Measurements from ENCODE around the gene PRPF31.

PRPF31 gene

DNA sequence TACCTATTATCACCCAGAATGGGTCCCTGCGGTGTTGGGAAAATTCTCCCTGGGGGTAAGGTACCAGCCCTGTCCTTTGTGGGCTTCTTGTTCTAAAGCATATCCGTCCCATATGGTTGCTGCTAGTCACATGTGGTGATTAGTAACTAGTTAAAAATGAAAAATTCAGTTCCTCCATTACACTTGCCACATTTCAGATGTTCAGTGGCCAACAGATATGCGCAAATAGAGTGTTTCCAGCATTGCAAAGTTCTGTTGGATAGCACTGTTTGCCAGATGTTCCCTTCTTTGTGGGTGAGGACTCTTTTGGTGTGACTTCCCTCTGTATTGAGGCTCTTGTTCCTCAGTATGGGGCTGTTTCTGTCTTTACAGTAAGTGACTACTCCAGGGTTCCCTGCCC is 25.8 kb downstream of the PRPF31 start:
- no peak for DNase-seq (ENCODE audit: low read depth in 3 of 3)

DNA sequence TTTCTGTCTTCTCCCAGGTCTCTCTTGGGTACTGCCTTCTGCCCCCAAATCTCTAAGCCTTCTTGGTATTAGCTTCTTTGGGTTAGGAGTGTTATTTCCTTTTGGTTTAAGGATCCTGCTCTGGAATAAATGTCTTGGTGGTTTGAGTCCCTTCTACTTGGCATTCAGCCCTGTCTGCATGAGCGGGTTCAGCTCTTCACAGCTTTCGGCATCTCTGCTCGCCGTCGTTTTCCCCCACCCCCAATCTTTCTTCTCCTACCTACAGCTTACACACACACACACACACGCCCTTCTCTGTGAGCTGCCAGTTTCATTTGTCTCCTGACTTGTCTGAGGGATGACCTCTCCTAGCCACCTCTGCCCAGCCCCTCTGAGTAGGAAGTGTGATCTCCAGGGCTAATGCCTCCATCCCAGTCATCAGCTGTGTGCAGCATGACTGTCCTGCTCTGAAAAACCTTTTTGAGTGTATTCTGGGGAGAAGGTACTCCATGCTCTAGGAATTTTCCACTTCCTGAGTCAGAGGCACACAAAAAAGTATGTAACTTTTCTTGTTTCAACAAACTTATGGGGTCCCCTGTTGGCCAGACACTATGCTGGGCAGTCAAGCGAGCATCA is 26.7 kb downstream of the PRPF31 start:
- DNase-seq (ENCODE audit: low read depth in 3 of 3), result no peak

DNA sequence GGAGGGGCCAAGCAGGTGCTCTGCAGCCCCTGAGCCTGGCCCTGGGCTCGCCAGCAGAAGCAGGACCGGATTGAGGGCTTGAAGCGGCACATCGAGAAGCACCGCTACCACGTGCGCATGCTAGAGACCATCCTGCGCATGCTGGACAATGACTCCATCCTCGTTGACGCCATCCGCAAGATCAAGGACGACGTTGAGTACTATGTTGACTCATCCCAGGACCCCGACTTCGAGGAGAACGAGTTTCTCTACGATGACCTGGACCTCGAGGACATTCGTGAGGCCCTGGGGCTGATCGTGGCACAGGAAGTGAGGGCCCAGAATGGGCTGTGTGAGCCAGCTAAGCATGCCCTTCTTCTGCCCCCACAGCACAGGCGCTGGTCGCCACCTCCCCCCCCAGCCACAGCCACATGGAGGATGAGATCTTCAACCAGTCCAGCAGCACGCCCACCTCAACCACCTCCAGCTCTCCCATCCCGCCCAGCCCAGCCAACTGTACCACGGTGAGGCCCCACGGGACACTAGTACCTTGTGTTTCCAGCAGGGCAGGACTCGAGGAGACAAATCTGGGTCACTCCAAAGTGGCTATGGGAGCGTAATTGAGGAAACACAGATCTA is 30.1 kb downstream of the PRPF31 start:
- no peak for DNase-seq (ENCODE audit: low read depth in 3 of 3)

DNA sequence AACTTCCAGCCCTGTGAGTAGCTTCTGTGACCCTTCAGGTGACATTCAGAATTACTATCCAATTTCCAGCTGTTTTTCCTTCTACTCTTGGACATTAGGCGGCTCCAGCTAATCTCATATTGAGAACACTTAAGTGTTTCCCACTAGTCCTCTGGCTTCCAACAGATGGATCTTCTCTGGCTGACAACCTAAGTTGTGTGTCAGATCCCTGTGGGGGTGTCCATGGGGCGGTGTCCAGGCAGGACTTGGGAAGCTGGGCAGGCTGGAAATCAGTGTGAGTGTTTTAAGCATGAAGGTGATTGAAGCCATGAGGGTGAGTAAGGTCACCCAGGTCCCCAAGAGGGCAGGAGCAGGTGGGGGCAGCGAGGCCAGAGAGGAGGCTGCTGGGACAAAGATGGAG is 32.1 kb downstream of the PRPF31 start:
- DNase-seq (ENCODE audit: low read depth in 3 of 3), result no peak

DNA sequence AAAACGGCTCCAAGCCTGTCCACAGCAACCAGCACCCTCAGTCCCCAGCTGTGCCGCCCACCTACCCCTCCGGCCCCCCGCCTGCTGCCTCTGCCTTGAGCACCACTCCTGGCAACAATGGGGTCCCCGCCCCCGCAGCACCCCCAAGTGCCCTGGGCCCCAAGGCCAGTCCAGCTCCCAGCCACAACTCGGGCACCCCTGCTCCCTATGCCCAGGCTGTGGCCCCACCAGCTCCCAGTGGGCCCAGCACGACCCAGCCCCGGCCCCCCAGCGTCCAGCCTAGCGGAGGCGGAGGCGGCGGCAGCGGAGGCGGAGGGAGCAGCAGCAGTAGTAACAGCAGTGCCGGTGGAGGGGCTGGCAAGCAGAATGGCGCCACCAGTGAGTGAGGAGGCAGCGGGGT is 32.6 kb downstream of the PRPF31 start:
- no peak for DNase-seq (ENCODE audit: low read depth in 3 of 3)

DNA sequence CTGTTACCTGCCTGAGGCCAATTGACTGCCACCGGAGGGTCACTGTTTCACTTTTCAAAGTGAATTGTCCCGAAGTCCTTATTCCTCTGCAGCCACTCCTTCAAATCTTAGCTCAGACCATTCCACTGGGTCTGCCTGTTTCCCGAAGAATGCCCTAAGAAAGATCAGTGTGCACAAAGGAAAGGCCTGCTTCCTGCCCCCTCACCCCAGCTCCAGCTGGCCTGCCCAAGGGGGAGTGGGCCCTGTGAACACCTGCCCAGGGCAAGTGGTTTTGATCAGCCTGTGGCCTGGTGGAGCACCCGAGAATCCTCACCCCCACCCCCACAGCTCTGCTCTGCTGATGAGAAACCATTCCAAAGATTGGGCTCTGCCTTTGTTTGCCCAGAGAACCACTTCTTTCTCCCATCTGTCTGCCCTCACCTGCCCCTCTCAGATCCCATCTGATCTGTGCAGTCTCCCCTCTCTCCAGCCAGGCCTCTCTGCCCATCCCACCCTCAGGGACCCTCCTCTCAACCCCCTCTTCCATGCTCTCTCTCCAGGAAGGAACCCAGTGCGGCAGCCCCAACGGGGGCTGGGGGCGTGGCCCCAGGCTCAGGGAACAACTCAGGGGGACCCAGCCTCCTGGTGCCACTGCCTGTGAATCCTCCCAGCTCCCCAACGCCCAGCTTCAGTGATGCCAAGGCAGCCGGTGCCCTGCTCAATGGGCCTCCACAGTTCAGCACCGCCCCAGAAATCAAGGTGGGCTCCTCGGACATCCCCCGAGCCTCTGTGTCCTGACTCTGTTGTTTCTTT is 33.7 kb downstream of the PRPF31 start:
- no peak for DNase-seq (ENCODE audit: low read depth in 3 of 3)

DNA sequence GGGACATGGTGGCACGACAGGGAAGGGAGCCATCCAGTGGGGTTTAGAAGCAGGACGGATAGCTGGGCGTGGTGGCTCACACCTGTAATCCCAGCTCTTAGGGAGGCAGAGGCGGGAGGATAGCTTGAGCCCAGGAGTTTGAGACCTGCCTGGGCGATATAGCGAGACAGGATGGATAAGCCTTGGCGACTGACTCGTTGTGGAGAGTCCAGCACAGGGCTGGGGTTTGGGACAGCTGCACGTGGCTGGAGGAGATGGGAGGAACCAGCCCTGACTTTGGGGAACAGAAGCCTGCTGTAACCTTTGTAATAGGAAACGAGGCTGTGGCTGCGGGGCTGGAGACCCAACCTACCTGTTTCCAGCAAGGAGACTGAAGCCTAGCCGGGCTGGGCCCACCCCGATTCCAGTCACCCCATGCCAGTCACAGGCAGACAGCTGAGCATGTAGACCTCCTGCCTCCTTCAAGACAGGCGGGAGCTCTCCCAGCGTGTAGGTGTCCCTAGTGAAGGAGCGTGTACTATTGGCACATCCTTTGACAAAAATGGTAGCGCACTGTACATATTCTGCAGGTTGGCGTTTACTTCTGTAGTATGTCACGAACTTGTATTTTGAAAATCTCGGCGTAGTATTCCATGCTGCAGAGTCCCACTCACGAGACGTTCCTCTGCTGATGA is 35.9 kb downstream of the PRPF31 start:
- no peak for DNase-seq (ENCODE audit: low read depth in 3 of 3)

DNA sequence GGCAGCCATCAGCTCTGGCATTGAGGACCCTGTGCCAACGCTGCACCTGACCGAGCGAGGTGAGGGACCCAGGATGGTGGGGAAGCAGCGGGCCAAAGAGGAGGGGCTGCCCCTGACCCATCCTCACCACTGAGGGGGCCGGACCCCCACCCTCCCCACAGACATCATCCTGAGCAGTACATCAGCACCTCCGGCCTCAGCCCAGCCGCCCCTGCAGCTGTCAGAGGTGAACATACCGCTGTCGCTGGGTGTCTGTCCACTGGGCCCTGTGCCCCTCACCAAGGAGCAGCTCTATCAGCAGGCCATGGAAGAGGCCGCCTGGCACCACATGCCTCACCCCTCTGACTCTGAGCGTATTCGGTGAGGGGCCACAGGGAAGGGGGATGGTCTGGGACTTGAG is 36.7 kb downstream of the PRPF31 start:
- DNase-seq (ENCODE audit: low read depth in 3 of 3), result no peak

DNA sequence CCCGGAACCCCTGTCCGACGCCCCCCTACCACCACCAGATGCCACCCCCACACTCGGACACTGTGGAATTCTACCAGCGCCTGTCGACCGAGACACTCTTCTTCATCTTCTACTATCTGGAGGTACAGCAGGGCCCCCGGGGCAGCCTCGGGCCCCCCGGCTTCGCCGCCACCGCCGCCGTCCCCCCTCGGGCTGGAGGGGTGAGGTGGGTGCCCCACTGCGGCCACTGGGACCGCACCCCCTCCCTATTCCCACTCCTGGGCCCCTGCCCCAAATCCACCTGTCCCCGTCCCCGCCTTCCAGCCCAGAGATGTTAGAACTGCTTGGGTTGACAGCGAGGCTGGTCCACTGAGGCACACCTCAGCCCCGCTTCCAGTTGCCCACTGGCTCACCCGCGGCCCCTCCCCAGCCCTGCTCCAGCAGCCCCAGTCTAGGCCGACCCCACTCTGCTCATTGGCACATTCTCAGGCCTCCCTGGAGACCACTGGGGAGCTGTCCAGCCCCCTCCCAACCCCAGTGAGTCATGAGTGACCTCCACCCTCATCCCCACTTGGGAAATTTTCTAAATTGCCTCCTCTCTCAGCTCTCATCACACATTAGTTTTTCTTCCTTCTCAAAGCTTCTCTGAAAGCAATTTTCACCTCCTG is 37.4 kb downstream of the PRPF31 start:
- no peak for DNase-seq (ENCODE audit: low read depth in 3 of 3)

DNA sequence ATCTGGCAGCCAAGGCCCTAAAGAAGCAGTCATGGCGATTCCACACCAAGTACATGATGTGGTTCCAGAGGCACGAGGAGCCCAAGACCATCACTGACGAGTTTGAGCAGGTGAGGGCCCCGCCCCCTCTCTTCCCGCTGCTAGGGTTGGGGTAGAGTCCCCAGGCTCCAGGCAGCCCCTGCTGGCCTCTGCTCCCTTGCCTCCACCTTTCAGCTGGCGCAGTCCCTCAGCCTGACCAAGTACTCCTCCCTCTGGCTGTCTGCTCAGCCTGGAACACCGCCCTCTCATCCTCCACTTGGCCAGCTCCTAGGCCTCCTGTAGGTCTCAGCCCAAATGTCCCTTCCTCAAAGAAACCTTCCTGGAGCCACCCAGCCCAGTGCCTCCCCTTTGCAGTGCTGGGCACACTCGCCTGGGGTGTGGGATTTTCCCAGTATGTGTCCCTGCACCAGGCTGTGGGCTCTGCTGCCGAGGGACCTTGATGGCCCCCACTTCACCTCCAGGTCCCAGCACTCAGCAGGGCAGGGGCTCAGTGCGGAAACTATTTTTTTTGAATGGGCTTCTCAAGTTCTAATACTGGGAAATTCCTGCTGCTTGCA is 38.3 kb downstream of the PRPF31 start:
- DNase-seq (ENCODE audit: low read depth in 3 of 3), result no peak

DNA sequence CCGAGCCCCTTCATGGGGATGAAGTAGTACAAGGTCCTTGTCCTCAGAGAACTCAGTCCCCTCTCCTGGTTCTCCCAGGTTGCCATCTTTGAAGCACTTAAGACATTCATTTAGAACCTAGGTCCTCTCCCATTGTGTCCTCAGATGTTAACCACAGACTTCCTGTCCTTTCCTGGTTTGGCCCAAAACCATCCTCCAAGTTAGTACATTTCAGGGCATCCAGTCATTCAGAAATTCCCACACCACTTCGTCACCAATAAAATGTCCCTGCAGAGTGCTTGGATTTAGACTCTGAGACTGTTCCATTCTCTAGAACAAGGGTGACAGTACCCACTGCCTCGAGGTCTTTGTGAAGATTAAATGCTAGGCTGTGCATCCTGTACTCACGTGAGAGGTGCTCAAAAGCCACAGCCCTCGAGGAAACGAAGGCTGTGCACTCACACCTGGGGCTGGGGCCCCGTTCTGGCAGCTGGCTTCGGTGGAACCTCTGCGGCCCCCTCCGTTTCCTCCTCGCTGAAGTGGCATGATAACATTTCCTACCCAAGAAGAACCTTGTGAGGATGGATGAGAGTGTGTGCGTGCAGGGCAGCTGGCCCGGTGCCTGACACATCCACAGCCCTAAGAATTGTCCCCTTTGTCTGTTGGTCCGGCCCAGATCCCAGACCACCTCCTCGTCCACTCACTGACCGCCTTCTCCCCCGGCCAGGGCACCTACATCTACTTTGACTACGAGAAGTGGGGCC is 39.2 kb downstream of the PRPF31 start:
- DNase-seq (ENCODE audit: low read depth in 3 of 3), result no peak

DNA sequence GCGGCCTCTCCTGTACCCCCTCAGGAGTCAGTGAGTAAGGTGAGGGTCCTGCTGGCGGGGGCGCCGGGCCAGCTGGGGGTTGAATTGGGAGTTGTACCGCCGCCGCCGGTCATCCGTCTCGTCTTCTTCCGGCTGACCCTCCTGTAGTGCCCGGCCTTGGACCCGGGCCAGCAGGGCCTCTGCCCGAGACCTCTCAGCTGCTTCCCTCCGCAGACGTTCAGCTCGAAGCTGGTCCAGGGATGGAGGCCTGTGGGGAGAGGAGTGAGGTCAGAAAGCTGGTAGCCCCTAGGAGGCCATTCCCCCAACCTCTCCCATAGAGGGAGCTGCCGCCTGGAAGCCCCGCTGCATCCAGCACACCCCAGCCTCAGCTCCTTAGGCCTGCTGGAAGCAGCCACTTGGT is 40.1 kb downstream of the PRPF31 start:
- no peak for DNase-seq (ENCODE audit: low read depth in 3 of 3)

DNA sequence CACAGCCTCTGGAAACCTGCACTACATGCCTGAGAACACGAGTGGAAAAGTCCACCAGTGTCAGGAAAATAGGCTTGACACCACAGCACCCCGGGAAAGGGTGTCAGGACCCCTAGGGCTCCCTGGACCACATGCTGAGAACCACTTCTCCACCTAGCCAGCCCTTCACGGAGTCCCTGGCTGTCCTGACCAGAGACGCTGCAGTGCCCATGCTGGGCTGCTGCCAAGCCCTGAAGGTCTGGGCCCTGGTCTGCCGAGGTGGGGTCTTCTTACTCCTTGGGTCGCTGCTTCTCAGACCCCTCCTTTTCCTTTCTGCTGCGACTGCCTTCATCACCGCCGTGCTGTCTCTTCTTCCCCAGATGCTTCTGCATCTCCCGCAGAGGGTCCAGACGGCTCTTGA is 40.9 kb downstream of the PRPF31 start:
- no peak for DNase-seq (ENCODE audit: low read depth in 3 of 3)

DNA sequence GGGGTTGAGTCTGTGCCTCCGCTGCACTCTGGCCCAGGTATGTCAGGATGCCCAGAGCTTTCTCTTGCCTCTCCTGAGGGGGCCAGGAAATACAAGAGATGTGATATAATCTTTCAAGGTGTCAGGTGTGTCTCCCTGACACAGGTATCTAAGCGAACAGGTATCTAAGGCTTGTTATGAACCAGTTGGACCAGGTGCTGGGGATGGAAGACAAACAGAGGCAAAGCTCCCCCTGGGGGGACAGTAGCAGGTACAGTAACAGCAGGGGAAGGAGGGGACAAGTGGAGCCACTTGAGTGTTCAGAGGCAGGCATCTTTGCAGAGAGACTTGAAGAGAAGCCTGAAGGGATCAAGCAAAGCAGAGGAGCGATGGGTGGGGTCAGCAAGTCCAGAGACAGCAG is 41.4 kb downstream of the PRPF31 start:
- DNase-seq (ENCODE audit: low read depth in 3 of 3), result no peak

DNA sequence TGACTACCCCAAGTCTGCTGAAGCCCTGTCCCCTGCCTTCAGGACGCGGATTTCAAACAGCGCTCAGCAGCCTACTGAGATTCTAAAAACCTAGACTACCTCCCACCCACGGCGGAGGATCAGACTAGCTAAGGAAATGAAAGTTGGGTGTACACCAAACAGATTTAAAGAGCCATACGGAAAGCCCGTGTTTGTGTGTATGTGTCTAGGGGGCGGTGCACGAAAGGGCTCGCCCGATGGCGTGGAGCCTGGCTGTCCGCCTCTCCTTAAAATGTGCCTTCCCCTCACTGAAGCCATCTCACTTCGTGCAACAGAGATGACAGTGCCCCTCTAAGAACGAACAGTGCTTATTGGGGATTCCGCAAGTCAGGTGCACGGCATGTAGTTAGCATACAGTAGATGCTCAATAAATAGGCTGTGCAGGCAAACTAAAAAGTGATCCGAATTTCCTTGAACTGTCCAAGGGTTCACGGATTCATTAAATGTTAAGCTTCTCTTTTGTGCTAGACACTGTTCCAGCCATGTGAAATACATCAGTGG is 43.3 kb downstream of the PRPF31 start:
- no peak for DNase-seq (ENCODE audit: low read depth in 3 of 3)

DNA sequence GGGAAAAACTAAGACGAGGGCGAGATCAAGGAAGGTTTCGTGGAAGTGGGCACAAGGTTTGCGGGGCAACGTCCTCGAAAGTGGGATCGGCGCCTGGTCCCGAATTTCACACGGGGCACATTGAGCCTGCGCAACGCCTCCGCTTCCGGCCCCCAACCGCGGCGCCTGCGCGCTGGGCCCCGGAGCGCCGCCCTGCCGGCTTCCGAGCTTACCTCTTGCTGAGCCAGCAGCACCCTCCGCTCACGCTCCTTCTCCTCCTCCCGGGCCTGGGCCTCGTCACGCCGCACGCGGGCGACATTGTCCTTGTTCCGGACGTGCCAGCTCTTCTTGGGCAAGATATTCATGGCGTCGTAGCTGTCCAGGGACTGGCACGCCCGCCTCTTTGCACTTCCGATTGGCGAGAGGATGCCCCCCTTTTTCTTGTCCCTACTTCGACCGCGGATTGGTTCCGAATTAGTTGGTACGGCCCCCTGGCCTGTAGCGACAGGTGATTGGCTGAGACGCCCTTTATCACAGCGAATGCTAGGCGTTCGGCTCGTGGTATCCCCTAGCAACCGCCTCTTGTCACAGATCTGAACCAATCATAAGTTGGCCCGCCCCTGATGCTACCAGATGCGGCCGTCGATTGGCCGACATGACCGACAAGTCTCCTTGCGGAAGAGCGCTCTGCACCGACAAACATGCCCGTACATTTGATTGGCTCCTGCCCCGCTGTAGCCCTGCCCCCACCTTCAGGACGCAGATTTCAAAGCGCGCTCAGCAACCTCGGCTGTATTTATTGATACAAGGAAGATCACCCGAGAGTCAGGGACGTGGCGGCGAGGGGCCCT is 44.0 kb downstream of the PRPF31 start, which contains the start of gene LENG1:
Gene LENG1, minus strand, starts transcription at position 370 of the 830 bp plus-strand sequence. Its CDS starts 26 bp downstream, at position 344.
- peak; percentile 85 to 99 (median 97) for DNase-seq (ENCODE audit: low read depth in 3 of 3)

DNA sequence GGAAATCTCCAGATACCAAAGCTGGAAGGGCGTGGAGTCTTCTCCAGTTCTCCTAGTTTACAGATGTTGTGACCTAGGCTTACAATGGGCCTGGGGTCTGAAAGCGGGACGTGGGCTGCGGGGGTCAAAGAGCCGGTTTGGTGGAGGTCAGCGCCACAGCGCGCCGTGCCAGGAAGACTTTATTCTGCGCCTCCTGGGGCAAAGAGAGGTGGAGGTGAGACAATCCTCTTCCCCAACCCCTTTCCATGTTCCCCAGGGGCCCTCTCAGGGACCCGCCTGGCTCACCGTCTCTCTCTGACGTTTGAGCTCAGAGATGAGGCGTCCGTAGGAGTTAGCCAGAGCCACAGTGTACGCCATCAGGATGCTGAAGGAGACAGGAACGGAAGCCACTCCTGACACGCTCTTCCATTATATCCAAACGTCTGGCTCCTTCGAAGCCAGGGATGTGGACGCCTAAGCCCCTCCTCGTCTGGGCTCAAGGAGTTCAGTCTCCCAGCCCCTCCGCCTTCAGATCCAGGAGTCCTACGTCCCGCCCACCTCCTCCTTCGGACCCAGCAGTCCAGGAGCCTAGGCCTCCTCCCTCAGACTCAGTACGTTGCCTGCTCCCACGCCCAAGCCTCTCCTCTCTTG is 44.7 kb downstream of the PRPF31 start:
- no peak for DNase-seq (ENCODE audit: low read depth in 3 of 3)

DNA sequence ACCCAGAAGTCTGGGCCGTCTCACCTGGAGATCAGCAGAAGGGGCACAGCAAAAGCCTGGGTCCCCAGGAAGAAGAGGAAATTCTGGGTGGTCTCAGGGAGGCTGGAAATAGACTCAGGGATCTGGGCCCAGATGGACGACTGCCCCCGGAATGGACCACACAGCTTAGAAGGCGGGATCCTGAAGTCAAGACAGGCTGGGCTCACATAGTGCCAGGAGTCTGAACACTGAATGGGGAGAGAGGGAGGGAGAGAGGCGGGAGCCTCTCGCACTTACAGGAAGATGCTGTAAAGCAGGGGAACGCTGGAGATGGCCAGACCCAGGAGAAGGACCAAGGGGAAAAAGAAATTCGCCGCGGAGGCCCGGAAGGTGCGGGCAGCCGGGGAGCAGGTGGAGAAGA is 45.3 kb downstream of the PRPF31 start:
- DNase-seq (ENCODE audit: low read depth in 3 of 3), result no peak

DNA sequence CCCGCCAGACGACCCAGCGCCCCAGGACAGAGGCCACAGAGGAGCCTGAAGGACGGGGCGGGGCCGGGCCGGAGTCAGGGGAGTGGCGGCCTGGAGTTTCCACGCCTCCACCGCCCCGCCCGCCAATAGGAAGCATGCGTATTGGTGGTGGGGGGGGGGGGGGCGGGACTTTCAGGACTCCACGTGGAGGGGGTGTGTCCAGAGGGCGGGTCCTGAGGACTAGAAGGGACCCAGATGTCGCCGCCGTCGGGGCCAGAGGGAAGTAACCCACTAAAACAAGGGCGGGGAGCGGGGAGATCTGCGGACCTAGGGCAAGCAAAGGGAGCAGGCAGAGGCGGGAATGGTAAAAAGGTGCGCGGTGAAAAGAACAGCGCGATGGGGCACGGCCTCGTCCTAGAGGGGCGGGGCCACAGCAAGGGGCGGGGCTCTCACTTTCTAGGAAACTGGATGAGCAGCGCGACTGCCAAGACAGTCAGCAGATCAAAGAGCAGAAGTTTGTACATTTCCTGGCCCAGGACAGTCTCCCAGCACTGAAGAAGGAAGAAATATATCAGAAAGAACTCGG is 46.8 kb downstream of the PRPF31 start:
- DNase-seq (ENCODE audit: low read depth in 3 of 3), result peak; percentile 65 to 75 (median 68)

Data from stimulated activated CD4-positive, alpha-beta T cell treated with anti-CD3 and anti-CD28 coated beads, TNF-alpha, amount 100 ng/mL, for 4 hours (primary cell).